Choroid plexus epithelial cell (primary cell): ENCODE measurements around the gene HOXD12.

ENCODE experiments used
- DNase-seq: peaks from one replicate; pipeline ENCODE4 v3.0.0-alpha.2; 2010; ENCODE audit warnings: low read depth
- H3K4me3 ChIP-seq: 2 replicates; pipeline ENCODE4 v1.5.1; 2011; ENCODE audit warnings: low read depth, mild to moderate bottlenecking, control low read depth, low read length, moderate library complexity
- TF ChIP-seq, protein P1 (sequence below): conservative IDR thresholded peaks from 2 replicates; pipeline ENCODE4 v1.5.1; 2011; ENCODE audit warnings: low read depth, mild to moderate bottlenecking, control low read depth, inconsistent platforms, low read length, moderate library complexity

HOXD12 gene

DNA sequence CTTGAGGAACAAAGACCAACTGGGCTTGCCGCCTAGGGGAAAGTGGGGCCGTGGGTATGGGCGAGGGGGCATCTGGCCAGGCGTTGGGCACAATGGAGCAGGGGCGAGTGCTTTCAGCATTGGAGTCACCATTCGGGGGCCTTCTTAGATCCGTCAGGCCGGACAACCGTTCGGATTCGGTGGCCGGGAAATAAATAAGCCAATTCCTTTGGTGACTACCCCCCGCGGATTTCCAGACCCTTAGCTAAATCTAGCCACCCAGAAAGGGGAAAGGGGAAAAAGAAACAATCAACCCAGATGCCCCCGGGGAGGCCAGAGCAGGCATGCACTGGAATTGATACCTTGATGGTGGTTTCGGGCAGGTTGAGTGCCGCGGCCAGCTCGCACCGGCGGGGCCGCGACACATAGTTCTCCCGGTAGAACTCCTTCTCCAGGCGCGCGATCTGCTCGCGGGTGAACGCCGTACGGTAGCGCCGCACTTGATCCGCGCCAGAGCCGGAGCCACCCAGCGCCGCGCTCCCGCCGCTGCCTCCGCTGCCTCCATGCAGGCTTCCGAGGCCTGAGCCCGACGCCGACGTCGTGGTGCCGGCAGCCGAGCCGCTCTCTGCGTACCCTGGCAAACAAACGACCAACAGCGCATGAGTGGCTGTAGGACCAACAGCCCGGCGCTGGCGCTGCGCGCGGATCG, 17.6 kb upstream of the HOXD12 start:
- DNase-seq, result no peak
- no peak overlapping the region for H3K4me3 ChIP-seq
- TF ChIP-seq, protein P1, sequence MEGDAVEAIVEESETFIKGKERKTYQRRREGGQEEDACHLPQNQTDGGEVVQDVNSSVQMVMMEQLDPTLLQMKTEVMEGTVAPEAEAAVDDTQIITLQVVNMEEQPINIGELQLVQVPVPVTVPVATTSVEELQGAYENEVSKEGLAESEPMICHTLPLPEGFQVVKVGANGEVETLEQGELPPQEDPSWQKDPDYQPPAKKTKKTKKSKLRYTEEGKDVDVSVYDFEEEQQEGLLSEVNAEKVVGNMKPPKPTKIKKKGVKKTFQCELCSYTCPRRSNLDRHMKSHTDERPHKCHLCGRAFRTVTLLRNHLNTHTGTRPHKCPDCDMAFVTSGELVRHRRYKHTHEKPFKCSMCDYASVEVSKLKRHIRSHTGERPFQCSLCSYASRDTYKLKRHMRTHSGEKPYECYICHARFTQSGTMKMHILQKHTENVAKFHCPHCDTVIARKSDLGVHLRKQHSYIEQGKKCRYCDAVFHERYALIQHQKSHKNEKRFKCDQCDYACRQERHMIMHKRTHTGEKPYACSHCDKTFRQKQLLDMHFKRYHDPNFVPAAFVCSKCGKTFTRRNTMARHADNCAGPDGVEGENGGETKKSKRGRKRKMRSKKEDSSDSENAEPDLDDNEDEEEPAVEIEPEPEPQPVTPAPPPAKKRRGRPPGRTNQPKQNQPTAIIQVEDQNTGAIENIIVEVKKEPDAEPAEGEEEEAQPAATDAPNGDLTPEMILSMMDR, result no peak

DNA sequence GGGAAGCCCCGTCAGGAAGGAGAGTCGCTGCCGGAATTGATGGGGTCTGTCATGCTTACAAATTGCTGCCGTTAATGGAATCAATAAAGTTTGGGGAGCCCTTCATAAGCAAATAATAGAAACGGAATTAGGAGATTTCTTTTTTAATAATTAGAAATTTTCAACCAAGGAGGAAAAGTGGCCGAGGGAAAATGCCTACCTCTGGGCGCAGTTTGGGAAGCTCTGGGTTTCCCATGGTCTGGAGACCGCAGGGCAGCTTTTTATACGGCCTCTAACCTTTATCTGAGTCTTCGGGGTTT, 17.1 kb upstream of the HOXD12 start:
- DNase-seq, result no peak
- H3K4me3 ChIP-seq, result no peak overlapping the region
- TF ChIP-seq, protein P1, result no peak

DNA sequence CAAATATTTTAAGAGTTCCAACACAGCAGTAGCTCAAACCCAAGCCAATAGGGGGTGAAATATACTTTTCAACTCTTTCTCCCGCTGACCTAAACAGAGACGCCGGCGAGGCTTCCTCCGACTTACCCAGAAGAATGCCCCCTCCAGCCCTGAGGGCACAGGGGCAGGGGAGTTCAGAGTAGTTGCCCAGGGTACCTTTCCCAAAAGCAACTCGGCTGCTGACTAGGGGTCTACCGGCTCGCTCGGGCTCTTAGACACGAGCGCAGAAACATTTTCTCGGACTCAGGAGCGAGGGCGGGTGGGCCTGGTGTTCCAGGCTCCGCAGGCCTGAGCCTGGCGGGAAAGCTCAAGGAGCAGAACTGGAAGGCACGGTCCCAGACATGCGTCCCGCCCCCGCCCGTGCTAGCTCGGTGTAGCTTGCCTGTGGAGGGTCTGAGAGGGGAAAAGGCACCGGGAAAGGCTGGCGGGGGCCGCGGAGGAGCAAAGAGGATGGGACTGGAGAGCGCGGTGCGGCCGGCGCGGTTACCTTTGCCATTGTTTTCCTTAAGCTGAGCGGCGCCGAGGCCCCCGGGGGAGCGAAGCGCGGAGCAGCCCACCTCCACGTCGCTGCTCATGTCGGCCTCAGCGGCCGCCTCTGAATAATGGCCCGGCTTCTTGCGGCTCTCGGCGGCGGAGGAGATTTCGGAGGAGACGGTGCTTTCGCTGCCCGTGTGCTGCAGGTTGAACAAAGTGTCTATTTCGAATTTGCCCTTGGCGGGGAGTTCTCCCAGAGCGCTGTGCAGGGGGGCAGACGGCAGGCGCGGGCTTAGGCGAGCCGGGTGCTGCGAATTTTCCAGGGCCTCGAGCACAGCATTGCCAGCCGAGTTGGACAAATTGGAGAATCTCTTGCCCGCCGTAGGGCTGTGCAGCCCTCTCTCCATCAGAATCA, 16.5 kb upstream of the HOXD12 start:
- DNase-seq, result no peak
- TF ChIP-seq, protein P1, result no peak
- H3K4me3 ChIP-seq, result no peak overlapping the region

DNA sequence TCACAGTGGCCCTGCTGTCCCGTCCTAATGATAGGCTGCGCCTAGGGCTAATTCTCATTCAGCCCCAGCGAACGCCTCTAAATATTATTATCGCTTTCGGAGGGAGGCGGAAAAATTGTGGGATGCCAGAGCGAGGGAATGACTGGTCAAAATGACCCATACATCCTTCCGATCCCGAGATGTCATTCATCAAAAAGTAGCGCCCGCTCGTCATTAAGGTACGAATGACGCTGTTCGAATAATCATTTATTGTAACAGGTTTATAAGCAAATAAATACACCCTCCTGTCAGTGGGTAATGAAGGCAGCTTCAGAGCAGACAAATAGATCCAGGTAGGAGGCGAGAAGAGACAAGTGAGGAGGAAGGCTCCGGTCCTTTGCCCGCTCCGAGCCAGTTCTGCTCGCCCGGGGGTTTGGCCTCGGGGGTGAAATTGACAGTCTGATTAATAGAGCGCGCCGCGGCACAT, 15.8 kb upstream of the HOXD12 start, which contains the start of gene EVX2:
EVX2 (minus strand) TSS at position 167 of the 466 bp plus-strand sequence. CDS start 186 bp downstream, outside the sequence.
- H3K4me3 ChIP-seq, result no peak within 1 kb of the TSS
- TF ChIP-seq, protein P1, result no peak
- DNase-seq, result no peak

DNA sequence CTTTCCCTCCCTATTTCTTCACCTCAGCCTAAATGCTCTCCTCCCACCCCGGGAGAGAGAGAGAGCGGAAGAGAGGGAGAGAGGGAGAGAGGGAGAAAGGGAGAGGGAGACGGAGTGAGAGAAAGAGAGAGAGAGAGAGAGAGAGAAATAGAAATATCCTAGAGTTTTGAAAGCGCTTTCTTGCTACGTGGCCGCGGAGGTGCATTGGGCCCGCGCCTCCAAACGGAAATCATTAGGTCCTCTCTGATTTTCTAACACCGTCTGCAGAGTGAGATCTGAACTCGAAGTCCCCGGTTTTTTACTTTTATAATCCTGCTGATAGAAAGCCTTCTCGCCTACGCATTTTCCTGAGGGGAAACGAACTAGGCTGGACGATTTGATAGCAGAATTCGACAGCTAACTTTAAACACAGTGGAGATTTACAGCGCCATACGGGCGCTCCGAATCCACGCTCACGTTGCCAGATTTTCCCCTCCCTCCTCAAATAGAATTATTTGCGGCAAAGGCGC, 14.9 kb upstream of the HOXD12 start:
- H3K4me3 ChIP-seq, result no peak overlapping the region
- TF ChIP-seq, protein P1, result no peak
- no peak for DNase-seq

DNA sequence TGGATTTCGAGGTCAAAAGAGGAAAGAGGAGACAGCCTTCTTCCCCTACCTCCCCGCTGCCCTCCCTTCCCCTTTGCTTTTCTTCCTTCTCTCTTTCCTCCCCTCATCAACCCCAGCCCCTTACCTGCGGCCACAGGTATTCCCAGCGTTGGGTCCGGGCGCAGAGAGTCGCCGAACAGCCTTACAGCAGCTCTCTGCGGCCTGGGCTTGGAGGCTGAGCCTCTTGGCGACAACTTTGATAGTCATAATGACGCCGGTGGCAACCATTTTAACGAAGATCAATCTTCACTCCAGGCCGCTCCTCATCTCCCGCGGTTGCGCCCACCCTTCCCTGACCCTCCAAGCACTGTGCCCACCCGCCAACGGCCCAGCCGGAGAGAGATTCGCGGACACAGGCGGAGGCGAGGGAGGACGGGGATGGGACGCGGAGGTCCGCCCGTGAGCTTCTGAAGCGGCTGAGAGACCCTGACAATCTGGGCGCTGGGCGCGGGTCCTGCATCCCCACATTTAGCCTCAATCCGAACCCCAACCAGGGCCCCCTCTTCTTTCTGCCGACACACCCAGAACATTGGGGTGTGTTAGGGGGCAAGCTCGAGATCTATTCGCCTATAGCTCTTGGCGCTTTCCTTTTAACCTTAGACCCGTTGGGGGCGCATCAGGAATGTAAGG, 14.3 kb upstream of the HOXD12 start:
- H3K4me3 ChIP-seq, result no peak overlapping the region
- TF ChIP-seq, protein P1, result no peak
- no peak for DNase-seq
